IMR-90 (cell line): ENCODE measurements around the gene DIP2C. TPM values are rescaled to one million over a fixed set of nuclear protein-coding genes. Genes with fewer than 3 reads are reported as not detected.

Source experiments
- ATAC-seq: fragments of 200-7000 bp; cut with Tn5 transposase; 2 replicates; pipeline ENCODE4 v1.9.1; 2020; ENCODE audit warnings: low read depth, mild to moderate bottlenecking, moderate library complexity
- BruUV-seq: library from RNA; stranded (reverse); fragments of 400-500 nt; replicated peaks from 2 replicates; lab custom pipeline; 2021; lab: Mats Ljungman, UMichigan
- CTCF ChIA-PET: fragments of 300-600 bp; formaldehyde crosslinking; extraction: SDS; loops from one replicate; lab custom pipeline; 2021; ENCODE audit warnings: antibody characterized with exemption; lab: Yijun Ruan, JAX
- POLR2A ChIA-PET: fragments of 300-600 bp; sonication (Branson Sonifier 250); formaldehyde crosslinking; loops from one replicate; lab custom pipeline; 2022; ENCODE audit warnings: antibody characterized with exemption; ENCODE audit not compliant: unreplicated experiment; lab: Charles Lee
- DNase-seq: peaks from one replicate; pipeline ENCODE4 v3.0.0; 2013
- H2AFZ ChIP-seq: replicated peaks from 2 replicates; pipeline ENCODE3; 2013; ENCODE audit warnings: low read length, mild to moderate bottlenecking; ENCODE audit not compliant: poor library complexity
- H2AK5ac ChIP-seq: 2 replicates; pipeline ENCODE4 v1.6.1; 2013; ENCODE audit warnings: low read depth, low read length, inconsistent platforms
- H2AK9ac ChIP-seq: replicated peaks from 2 replicates; pipeline ENCODE3; 2013; ENCODE audit warnings: mild to moderate bottlenecking, low read depth, low read length, moderate library complexity; ENCODE audit not compliant: poor library complexity
- H2BK120ac ChIP-seq: 2 replicates; pipeline ENCODE4 v1.6.1; 2013; ENCODE audit warnings: low read depth, low read length, inconsistent platforms
- H2BK15ac ChIP-seq: 3 replicates; pipeline ENCODE4 v1.6.1; 2013; ENCODE audit warnings: low read depth, low read length, inconsistent platforms
- H2BK20ac ChIP-seq: 2 replicates; pipeline ENCODE4 v1.6.1; 2013; ENCODE audit warnings: low read depth, mild to moderate bottlenecking, inconsistent platforms, low read length, moderate library complexity
- H2BK5ac ChIP-seq: 2 replicates; pipeline ENCODE4 v1.6.1; 2013; ENCODE audit warnings: mild to moderate bottlenecking, low read depth, low read length, inconsistent platforms; ENCODE audit not compliant: poor library complexity, severe bottlenecking
- H3K14ac ChIP-seq: replicated peaks from 2 replicates; pipeline ENCODE4 v1.6.1; 2013; ENCODE audit warnings: low read depth, low read length, inconsistent platforms
- H3K18ac ChIP-seq: 2 replicates; pipeline ENCODE4 v1.6.1; 2013; ENCODE audit warnings: low read depth, low read length, control low read depth
- H3K23ac ChIP-seq: 2 replicates; pipeline ENCODE4 v1.6.1; 2013; ENCODE audit warnings: low read depth, low read length, inconsistent platforms
- H3K27ac ChIP-seq: 2 replicates; pipeline ENCODE4 v1.5.1; 2013; ENCODE audit warnings: mild to moderate bottlenecking, control low read depth, low read length; ENCODE audit not compliant: insufficient read depth
- H3K27me3 ChIP-seq: 2 replicates; pipeline ENCODE4 v1.6.1; 2013; ENCODE audit warnings: low read length; ENCODE audit not compliant: control insufficient read depth, insufficient read depth
- H3K36me3 ChIP-seq: 2 replicates; pipeline ENCODE4 v1.6.1; 2013; ENCODE audit warnings: low read length, mixed read lengths; ENCODE audit not compliant: control insufficient read depth, insufficient read depth
- H3K4ac ChIP-seq: 2 replicates; pipeline ENCODE4 v1.6.1; 2013; ENCODE audit warnings: low read depth, low read length, inconsistent platforms
- H3K4me1 ChIP-seq: 2 replicates; pipeline ENCODE4 v1.6.1; 2013; ENCODE audit warnings: low read length, mixed read lengths; ENCODE audit not compliant: control insufficient read depth, insufficient read depth
- H3K4me2 ChIP-seq: 2 replicates; pipeline ENCODE4 v1.6.1; 2013; ENCODE audit warnings: low read depth, mild to moderate bottlenecking, control low read depth, low read length, moderate library complexity
- H3K4me3 ChIP-seq: 2 replicates; pipeline ENCODE4 v1.5.1; 2013; ENCODE audit warnings: low read depth, mild to moderate bottlenecking, control low read depth, low read length, moderate library complexity; ENCODE audit not compliant: insufficient read depth
- H3K56ac ChIP-seq: 2 replicates; pipeline ENCODE4 v1.6.1; 2013; ENCODE audit warnings: low read length, inconsistent platforms; ENCODE audit not compliant: insufficient read depth; ENCODE audit errors: extremely low read depth
- H3K79me1 ChIP-seq, 2 experiments: 2 replicates each; pipeline ENCODE4 v1.6.1; 2013; ENCODE audit warnings: low read length in 2 of 2, inconsistent platforms in 1 of 2, low read depth in 1 of 2
- H3K9ac ChIP-seq: 2 replicates; pipeline ENCODE4 v1.6.1; 2013; ENCODE audit warnings: low read depth, low read length, control low read depth
- H3K9me1 ChIP-seq: 2 replicates; pipeline ENCODE4 v1.6.1; 2013; ENCODE audit warnings: low read length, inconsistent platforms; ENCODE audit not compliant: insufficient read depth
- H3K9me3 ChIP-seq: 2 replicates; pipeline ENCODE4 v1.6.1; 2013; ENCODE audit warnings: low read length; ENCODE audit not compliant: control insufficient read depth, insufficient read depth
- H4K20me1 ChIP-seq: 2 replicates; pipeline ENCODE4 v1.6.1; 2013; ENCODE audit warnings: low read length, inconsistent platforms; ENCODE audit not compliant: insufficient read depth
- H4K5ac ChIP-seq: 2 replicates; pipeline ENCODE4 v1.6.1; 2013; ENCODE audit warnings: mild to moderate bottlenecking, low read depth, low read length, control low read depth
- H4K8ac ChIP-seq, 2 experiments: 2 replicates each; pipeline ENCODE4 v1.6.1; 2013; ENCODE audit warnings: low read depth in 2 of 2, low read length in 2 of 2, control low read depth in 1 of 2, inconsistent platforms in 1 of 2
- H4K91ac ChIP-seq: 2 replicates; pipeline ENCODE4 v1.6.1; 2013; ENCODE audit warnings: low read depth, low read length, inconsistent platforms; ENCODE audit not compliant: insufficient read depth
- CEBPB ChIP-seq: IDR thresholded peaks from 2 replicates; pipeline ENCODE4 v1.6.1; 2012; ENCODE audit warnings: low read depth, low read length, improper control_type of control experiment
- CHD1 ChIP-seq: IDR thresholded peaks from 2 replicates; pipeline ENCODE4 v1.6.1; 2012; ENCODE audit warnings: low read depth, low read length, improper control_type of control experiment
- CTCF ChIP-seq: conservative IDR thresholded peaks from 2 replicates; pipeline ENCODE4 v1.5.1; 2012; ENCODE audit warnings: mild to moderate bottlenecking, low read depth, low read length, improper control_type of control experiment
- ELK1 ChIP-seq: fragments of 150-350 bp; IDR thresholded peaks from 2 replicates; pipeline ENCODE4 v1.6.1; 2016; ENCODE audit warnings: low read depth, mild to moderate bottlenecking, low read length, moderate library complexity, borderline replicate concordance
- FOS ChIP-seq: fragments of 150-350 bp; IDR thresholded peaks from 2 replicates; pipeline ENCODE4 v1.6.1; 2016; ENCODE audit warnings: low read depth, low read length
- MAFK ChIP-seq: IDR thresholded peaks from 2 replicates; pipeline ENCODE4 v1.6.1; 2012; ENCODE audit warnings: low read depth, low read length, improper control_type of control experiment
- MAZ ChIP-seq: IDR thresholded peaks from 2 replicates; pipeline ENCODE4 v1.6.1; 2012; ENCODE audit warnings: low read depth, mild to moderate bottlenecking, low read length, improper control_type of control experiment, moderate library complexity, borderline replicate concordance
- NFE2L2 ChIP-seq: fragments of 150-350 bp; IDR thresholded peaks from 2 replicates; pipeline ENCODE4 v1.6.1; 2016; ENCODE audit warnings: low read depth, mild to moderate bottlenecking, low read length
- POLR2A ChIP-seq: IDR thresholded peaks from 2 replicates; pipeline ENCODE4 v1.6.1; 2012; ENCODE audit warnings: mild to moderate bottlenecking, low read depth, low read length
- RAD21 ChIP-seq: IDR thresholded peaks from 2 replicates; pipeline ENCODE4 v1.6.1; 2012; ENCODE audit warnings: low read length, improper control_type of control experiment
- RCOR1 ChIP-seq: IDR thresholded peaks from 2 replicates; pipeline ENCODE4 v1.6.1; 2012; ENCODE audit warnings: mild to moderate bottlenecking, low read length, improper control_type of control experiment; ENCODE audit not compliant: insufficient replicate concordance
- RFX5 ChIP-seq: IDR thresholded peaks from 2 replicates; pipeline ENCODE4 v1.8.0; 2012; ENCODE audit warnings: low read depth, mild to moderate bottlenecking, low read length, moderate library complexity
- SMC3 ChIP-seq: fragments of 150-350 bp; IDR thresholded peaks from 2 replicates; pipeline ENCODE4 v1.6.1; 2016; ENCODE audit warnings: low read depth, mild to moderate bottlenecking, antibody characterized with exemption, low read length, moderate library complexity
- USF2 ChIP-seq: fragments of 150-350 bp; IDR thresholded peaks from 2 replicates; pipeline ENCODE4 v1.6.1; 2017; ENCODE audit warnings: mild to moderate bottlenecking, antibody characterized with exemption, low read length, low read depth
- WGBS, 2 experiments: methylation state at CpG; one replicate each; pipeline versions ENCODE4 v1.1.5 to v1.1.7; 2013; ENCODE audit warnings: missing lambda C conversion rate in 2 of 2; ENCODE audit not compliant: insufficient read length in 1 of 2; ENCODE audit errors: extremely low coverage in 2 of 2; 5-methylcytosine and 5-hydroxymethylcytosine counted together
- dilution Hi-C: fragments of 300-500 bp; cut with HindIII; formaldehyde crosslinking; loops from one replicate; pipeline ENCODE4 v1.14.3; 2018; ENCODE audit warnings: low sequenced_read_pairs; ENCODE audit not compliant: unreplicated experiment
- in situ Hi-C: fragments of 300-500 bp; cut with MboI; formaldehyde crosslinking; loops from 3 replicates; pipeline ENCODE4 v1.14.3; 2019; ENCODE audit warnings: low sequenced_read_pairs, inconsistent platforms, mixed read lengths
- intact Hi-C: fragments of 100-400 bp; cut with micrococcal nuclease; formaldehyde crosslinking; loops from 2 replicates; pipeline ENCODE4 v1.10.0; 2022
- polyA plus RNA-seq, 3 experiments: library from polyadenylated mRNA; depleted of rRNA; stranded (reverse); fragments of >200 nt; gene quantifications; 2 replicates each; pipeline ENCODE4 v1.2.3, GENCODE V29; 2012; ENCODE audit warnings: low replicate concordance in 1 of 3
- total RNA-seq: library from RNA; depleted of rRNA; stranded (reverse); fragments of >200 nt; gene quantifications from 2 replicates; pipeline ENCODE4 v1.2.3, GENCODE V29; 2012

DIP2C gene
- total and polyA plus RNA-seq, 2 of the 4 experiments (the other 2 are of a cell fraction) = 8.6 to 17.3 TPM

- TF ChIP-seq CHD1 = no peak
- TF ChIP-seq FOS = no peak
- no peak for TF ChIP-seq POLR2A
- no peak for TF ChIP-seq CEBPB
- TF ChIP-seq SMC3 = no peak
- TF ChIP-seq RCOR1 = no peak
- TF ChIP-seq MAFK = no peak
- no peak for TF ChIP-seq USF2
- TF ChIP-seq RAD21 = no peak
- TF ChIP-seq MAZ = no peak
- no peak for TF ChIP-seq ELK1
- TF ChIP-seq RFX5 = no peak
- TF ChIP-seq NFE2L2 = no peak
- TF ChIP-seq CTCF = no peak
- H3K4ac ChIP-seq = no peak overlapping the region
- WGBS, 2 experiments = 83% methylated on average over 7 of the region's 11 CpGs; no CpG with 5 or more reads in 1 of the 2 experiments
- CTCF ChIA-PET = interaction anchor here (1.0 kb wide), 1 partner anchor 164 kb away, joined by 3 read pairs; no protein-coding TSS in a partner anchor
- H3K36me3 ChIP-seq = no peaks in the 10 kb centered on the region
- no peak overlapping the region for H3K9ac ChIP-seq
- H3K4me1 ChIP-seq = peaks cover 29% of the 10 kb centered on the region
- H4K91ac ChIP-seq = no peak overlapping the region
- H3K4me3 ChIP-seq = no peak overlapping the region
- H3K4me2 ChIP-seq = no peak overlapping the region
- POLR2A ChIA-PET = no interaction called here
- H3K9me3 ChIP-seq = no peaks in the 10 kb centered on the region
- ATAC-seq (no peak), DNase-seq (no peak)
- no peak overlapping the region for H2AK9ac ChIP-seq
- peaks cover 29% of the 10 kb centered on the region for H3K9me1 ChIP-seq
- no peaks in the 10 kb centered on the region for H3K27me3 ChIP-seq
- no peak overlapping the region for H2AFZ ChIP-seq
- no peak overlapping the region for H2BK120ac ChIP-seq
- no peak overlapping the region for H3K14ac ChIP-seq
- no peak overlapping the region for H2AK5ac ChIP-seq
- no peak overlapping the region for H3K18ac ChIP-seq
- in situ Hi-C loops = no loop called here
- no peak overlapping the region; the same call in 1 of the 2 replicates for H3K23ac ChIP-seq
- H4K5ac ChIP-seq = no peak overlapping the region; the same call in 1 of the 2 replicates
- dilution Hi-C loops = no loop called here
- H2BK5ac ChIP-seq = no peak overlapping the region
- no peak overlapping the region for H2BK15ac ChIP-seq
- H4K20me1 ChIP-seq = peaks cover 84% of the 10 kb centered on the region
- peaks cover 38 to 87% of the 10 kb centered on the region in 2 experiments for H3K79me1 ChIP-seq
- no TSS peak for BruUV-seq
- intact Hi-C loops = no loop called here
- no peak overlapping the region for H2BK20ac ChIP-seq
- no peak overlapping the region for H3K27ac ChIP-seq
- H4K8ac ChIP-seq = no peak overlapping the region
- no peak overlapping the region for H3K56ac ChIP-seq
Observed at GRCh38 chr10:662686-663465, 26.6 kb downstream of the DIP2C start.
